ENCODE data around the gene RPL35. TPM values are rescaled to one million over a fixed set of nuclear protein-coding genes. Genes with fewer than 3 reads are reported as not detected.
"Not testable (repeated sequence)": the region's sequence is repeated elsewhere in the genome, so short reads cannot be mapped to it uniquely, and the experiment has no call there.

Gene RPL35
- total RNA-seq, 1 donor, result 1,644 TPM

DNA sequence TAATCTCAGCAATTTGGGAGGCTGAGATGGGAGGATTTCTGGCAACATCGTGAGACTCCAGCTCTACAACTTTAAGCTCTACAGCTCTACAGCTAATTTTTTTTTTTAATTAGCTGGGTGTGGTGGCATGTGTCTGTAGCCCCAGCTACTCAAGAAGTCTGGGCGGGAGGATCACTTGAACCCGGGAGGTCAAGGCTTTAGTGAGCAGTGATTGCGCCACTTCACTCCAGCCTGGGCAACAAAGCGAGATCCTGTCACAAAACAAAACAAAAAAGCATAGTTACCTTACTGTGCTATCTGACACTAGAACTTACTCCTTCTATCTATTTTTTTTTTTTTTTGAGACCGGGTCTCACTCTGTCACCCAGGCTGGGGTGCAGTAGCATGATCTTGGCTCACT, 14.8 kb downstream of the RPL35 start:
- H3K4me3 ChIP-seq (ENCODE audit: insufficient read depth, low read length), result no peak overlapping the region
- no peaks in the 10 kb centered on the region for H3K36me3 ChIP-seq (ENCODE audit: insufficient read depth, low read length)
- no peak overlapping the region for H3K27ac ChIP-seq (ENCODE audit: low read depth, low read length)
- H4K20me1 ChIP-seq (ENCODE audit: insufficient read depth, low read length), result no peaks in the 10 kb centered on the region
- H3K27me3 ChIP-seq (ENCODE audit: insufficient read depth, low read length), result peaks cover 2% of the 10 kb centered on the region
- no peak overlapping the region for H3K4me2 ChIP-seq (ENCODE audit: insufficient read depth, low read length)
- peaks cover 6% of the 10 kb centered on the region for H3K4me1 ChIP-seq (ENCODE audit: insufficient read depth, low read length)
- no peaks in the 10 kb centered on the region for H3K9me3 ChIP-seq (ENCODE audit: low read depth, low read length)
- no peak overlapping the region for H2AFZ ChIP-seq (ENCODE audit: low read length)
- H3K79me2 ChIP-seq (ENCODE audit: insufficient read depth, low read length), result no peaks in the 10 kb centered on the region
- no peak for DNase-seq (ENCODE audit: insufficient read length, low spot score, missing footprints)
- TF ChIP-seq, protein P1, sequence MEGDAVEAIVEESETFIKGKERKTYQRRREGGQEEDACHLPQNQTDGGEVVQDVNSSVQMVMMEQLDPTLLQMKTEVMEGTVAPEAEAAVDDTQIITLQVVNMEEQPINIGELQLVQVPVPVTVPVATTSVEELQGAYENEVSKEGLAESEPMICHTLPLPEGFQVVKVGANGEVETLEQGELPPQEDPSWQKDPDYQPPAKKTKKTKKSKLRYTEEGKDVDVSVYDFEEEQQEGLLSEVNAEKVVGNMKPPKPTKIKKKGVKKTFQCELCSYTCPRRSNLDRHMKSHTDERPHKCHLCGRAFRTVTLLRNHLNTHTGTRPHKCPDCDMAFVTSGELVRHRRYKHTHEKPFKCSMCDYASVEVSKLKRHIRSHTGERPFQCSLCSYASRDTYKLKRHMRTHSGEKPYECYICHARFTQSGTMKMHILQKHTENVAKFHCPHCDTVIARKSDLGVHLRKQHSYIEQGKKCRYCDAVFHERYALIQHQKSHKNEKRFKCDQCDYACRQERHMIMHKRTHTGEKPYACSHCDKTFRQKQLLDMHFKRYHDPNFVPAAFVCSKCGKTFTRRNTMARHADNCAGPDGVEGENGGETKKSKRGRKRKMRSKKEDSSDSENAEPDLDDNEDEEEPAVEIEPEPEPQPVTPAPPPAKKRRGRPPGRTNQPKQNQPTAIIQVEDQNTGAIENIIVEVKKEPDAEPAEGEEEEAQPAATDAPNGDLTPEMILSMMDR (IDR thresholded peaks at IDR 0.05; ENCODE audit: extremely low read depth, low read depth, low read length), result no peak

DNA sequence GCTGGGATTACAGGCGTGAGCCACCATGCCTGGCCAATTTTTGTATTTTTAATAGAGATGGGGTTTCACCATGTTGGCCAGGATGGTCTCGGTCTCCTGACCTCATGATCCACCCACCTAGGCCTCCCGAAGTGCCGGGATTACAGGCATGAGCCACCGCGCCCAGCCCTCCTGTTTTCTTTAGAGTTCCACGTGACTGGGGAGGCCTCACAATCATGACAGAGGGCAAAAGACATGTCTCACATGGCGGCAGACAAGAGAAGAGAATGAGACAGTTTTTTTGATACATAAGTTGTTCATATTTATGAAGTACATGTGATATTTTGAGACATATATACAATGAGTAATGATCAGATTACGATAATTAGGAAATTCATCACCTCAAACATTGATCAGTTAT, 15.3 kb downstream of the RPL35 start:
- not testable (repeated sequence) for H3K4me3 ChIP-seq (ENCODE audit: insufficient read depth, low read length); H3K27me3 ChIP-seq (ENCODE audit: insufficient read depth, low read length); H4K20me1 ChIP-seq (ENCODE audit: insufficient read depth, low read length); H3K4me2 ChIP-seq (ENCODE audit: insufficient read depth, low read length); H3K27ac ChIP-seq (ENCODE audit: low read depth, low read length); H3K36me3 ChIP-seq (ENCODE audit: insufficient read depth, low read length); H3K9me3 ChIP-seq (ENCODE audit: low read depth, low read length); H3K4me1 ChIP-seq (ENCODE audit: insufficient read depth, low read length); DNase-seq (ENCODE audit: insufficient read length, low spot score, missing footprints); H2AFZ ChIP-seq (ENCODE audit: low read length); H3K79me2 ChIP-seq (ENCODE audit: insufficient read depth, low read length)

DNA sequence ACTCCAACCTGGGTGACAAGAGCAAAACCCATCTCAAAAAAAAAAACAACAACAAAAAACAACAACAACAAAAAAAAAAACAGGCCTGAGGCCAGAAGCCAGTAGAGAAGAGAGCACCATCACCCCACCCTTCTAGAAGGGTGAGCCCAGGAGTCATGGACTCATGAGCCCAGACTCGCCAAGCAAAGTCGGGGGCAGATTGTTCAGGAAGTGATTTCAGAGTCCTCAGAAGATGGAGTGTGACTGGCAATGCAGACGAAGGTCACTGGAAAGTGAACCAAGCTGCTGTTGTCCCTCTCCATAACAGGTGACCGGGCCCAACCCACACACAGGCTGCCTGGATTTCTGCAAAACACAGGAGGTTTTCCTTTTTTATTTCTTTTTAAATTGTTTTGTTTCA, 17.5 kb downstream of the RPL35 start:
- peaks cover 2% of the 10 kb centered on the region for H3K27me3 ChIP-seq (ENCODE audit: insufficient read depth, low read length)
- no peak overlapping the region for H3K4me3 ChIP-seq (ENCODE audit: insufficient read depth, low read length)
- no peaks in the 10 kb centered on the region for H3K9me3 ChIP-seq (ENCODE audit: low read depth, low read length)
- TF ChIP-seq, protein P1 (IDR thresholded peaks at IDR 0.05; ENCODE audit: extremely low read depth, low read depth, low read length), result no peak
- peak overlapping the region; percentile 41 for H2AFZ ChIP-seq (ENCODE audit: low read length)
- no peak overlapping the region for H3K27ac ChIP-seq (ENCODE audit: low read depth, low read length)
- DNase-seq (ENCODE audit: insufficient read length, low spot score, missing footprints), result peak; percentile 86
- H4K20me1 ChIP-seq (ENCODE audit: insufficient read depth, low read length), result no peaks in the 10 kb centered on the region
- H3K36me3 ChIP-seq (ENCODE audit: insufficient read depth, low read length), result no peaks in the 10 kb centered on the region
- peaks cover 6% of the 10 kb centered on the region for H3K4me1 ChIP-seq (ENCODE audit: insufficient read depth, low read length)
- no peaks in the 10 kb centered on the region for H3K79me2 ChIP-seq (ENCODE audit: insufficient read depth, low read length)
- H3K4me2 ChIP-seq (ENCODE audit: insufficient read depth, low read length), result no peak overlapping the region

DNA sequence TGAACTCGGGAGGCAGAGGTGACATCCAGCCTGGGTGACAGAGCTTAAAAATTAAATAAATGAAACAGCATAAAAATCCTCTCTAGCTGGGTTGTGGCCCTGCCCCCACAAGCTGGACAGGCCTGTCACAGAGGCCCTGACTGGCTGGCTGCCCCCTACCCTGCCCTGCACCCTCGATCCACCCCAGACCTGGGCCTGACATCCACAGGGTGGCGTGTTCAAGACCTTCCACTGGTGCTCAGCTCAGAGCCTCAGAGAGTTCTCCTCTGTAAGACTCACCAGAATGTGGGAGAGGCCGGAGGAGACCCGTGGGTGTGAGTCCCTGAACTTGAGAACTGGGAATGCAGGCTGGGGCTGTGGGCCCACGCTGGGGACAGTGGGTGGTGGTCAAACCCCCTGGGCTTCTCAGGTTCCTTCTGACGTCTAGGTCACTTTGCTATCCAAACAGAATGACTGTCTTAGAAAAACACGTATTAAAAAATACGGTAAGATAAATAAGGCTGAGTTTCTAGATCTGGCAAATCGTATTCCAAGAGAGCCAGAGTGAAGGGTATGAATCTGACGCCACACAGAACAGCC, 18.2 kb downstream of the RPL35 start:
- no peaks in the 10 kb centered on the region for H3K27me3 ChIP-seq (ENCODE audit: insufficient read depth, low read length)
- peak overlapping the region; percentile 51 for H3K4me2 ChIP-seq (ENCODE audit: insufficient read depth, low read length)
- peak; percentile 96 for DNase-seq (ENCODE audit: insufficient read length, low spot score, missing footprints)
- H3K27ac ChIP-seq (ENCODE audit: low read depth, low read length), result peak overlapping the region; percentile 41
- no peak overlapping the region for H3K4me3 ChIP-seq (ENCODE audit: insufficient read depth, low read length)
- no peaks in the 10 kb centered on the region for H3K79me2 ChIP-seq (ENCODE audit: insufficient read depth, low read length)
- H3K4me1 ChIP-seq (ENCODE audit: insufficient read depth, low read length), result peaks cover 6% of the 10 kb centered on the region
- peak overlapping the region; percentile 56 for H2AFZ ChIP-seq (ENCODE audit: low read length)
- TF ChIP-seq, protein P1 (IDR thresholded peaks at IDR 0.05; ENCODE audit: extremely low read depth, low read depth, low read length), result no peak
- no peaks in the 10 kb centered on the region for H4K20me1 ChIP-seq (ENCODE audit: insufficient read depth, low read length)
- H3K36me3 ChIP-seq (ENCODE audit: insufficient read depth, low read length), result no peaks in the 10 kb centered on the region
- no peaks in the 10 kb centered on the region for H3K9me3 ChIP-seq (ENCODE audit: low read depth, low read length)

Data from osteoblast (primary cell).